HL-60 (cell line): ENCODE measurements around the gene CES4A.
"Not testable (repeated sequence)": the region's sequence is repeated elsewhere in the genome, so short reads cannot be mapped to it uniquely, and the experiment has no call there.

Source experiments
- DNase-seq, 2 experiments: peaks; one replicate each; pipeline ENCODE4 v3.0.0-alpha.2; 2010 to 2020; ENCODE audit warnings: low read depth in 1 of 2, low spot score in 1 of 2
- H3K27ac ChIP-seq: fragments of 250-450 bp; sonication (Bioruptor Pico); replicated peaks from 2 replicates; pipeline ENCODE4 v1.5.1; 2020; ENCODE audit warnings: mild to moderate bottlenecking, moderate library complexity
- H3K27me3 ChIP-seq: fragments of 250-450 bp; sonication (Bioruptor Pico); 2 replicates; pipeline ENCODE4 v1.5.1; 2021; ENCODE audit warnings: mild to moderate bottlenecking, moderate library complexity; ENCODE audit not compliant: insufficient read depth, poor library complexity, severe bottlenecking
- H3K4me3 ChIP-seq: replicated peaks from 2 replicates; pipeline ENCODE4 v1.5.1; 2011; ENCODE audit warnings: mild to moderate bottlenecking, control low read depth, low read length; ENCODE audit not compliant: insufficient read depth
- GABPA ChIP-seq: IDR thresholded peaks from 2 replicates; pipeline ENCODE4 v1.6.1; 2012; ENCODE audit warnings: low read depth
- POLR2AphosphoS5 ChIP-seq: IDR thresholded peaks from 2 replicates; pipeline ENCODE4 v1.6.1; 2012; ENCODE audit warnings: low read depth
- REST ChIP-seq: IDR thresholded peaks from 2 replicates; pipeline ENCODE4 v1.6.1; 2012; ENCODE audit warnings: low read depth; ENCODE audit not compliant: insufficient replicate concordance
- SPI1 ChIP-seq: IDR thresholded peaks from 2 replicates; pipeline ENCODE4 v1.6.1; 2012; ENCODE audit warnings: low read depth, mild to moderate bottlenecking, borderline replicate concordance
- TF ChIP-seq, protein P1 (sequence below): IDR thresholded peaks from one replicate; pipeline ENCODE4 v1.5.1; 2011; ENCODE audit warnings: low read length, control low read depth, inconsistent platforms; ENCODE audit not compliant: insufficient read depth

CES4A gene

DNA sequence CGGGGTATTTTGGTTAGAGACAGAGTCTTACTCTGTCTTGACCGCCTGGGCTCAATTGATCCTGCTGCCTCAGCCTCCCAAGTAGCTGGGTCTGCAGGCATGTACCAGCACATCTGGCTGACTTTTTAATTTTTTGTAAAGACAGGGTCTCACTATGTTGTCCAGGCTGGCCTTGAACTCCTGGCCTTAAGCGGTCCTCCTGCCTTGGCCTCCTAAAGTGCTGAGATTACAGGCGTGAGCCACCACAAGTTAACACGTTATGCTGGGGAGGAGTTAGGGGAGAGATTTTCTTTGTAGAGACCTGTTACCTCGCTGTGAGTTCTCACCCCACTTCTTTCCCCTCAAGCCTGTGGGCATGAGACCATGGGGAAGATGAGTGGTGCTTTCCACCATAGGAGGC lies 1.8 kb upstream of the CES4A start:
- Histone ChIP-seq H3K27me3 (no peaks in the 10 kb centered on the region), H3K27ac (no peak overlapping the region), H3K4me3 (no peak overlapping the region)
- DNase-seq = no peak
- TF ChIP-seq POLR2AphosphoS5 = no peak
- no peak for TF ChIP-seq GABPA
- TF ChIP-seq, protein P1, sequence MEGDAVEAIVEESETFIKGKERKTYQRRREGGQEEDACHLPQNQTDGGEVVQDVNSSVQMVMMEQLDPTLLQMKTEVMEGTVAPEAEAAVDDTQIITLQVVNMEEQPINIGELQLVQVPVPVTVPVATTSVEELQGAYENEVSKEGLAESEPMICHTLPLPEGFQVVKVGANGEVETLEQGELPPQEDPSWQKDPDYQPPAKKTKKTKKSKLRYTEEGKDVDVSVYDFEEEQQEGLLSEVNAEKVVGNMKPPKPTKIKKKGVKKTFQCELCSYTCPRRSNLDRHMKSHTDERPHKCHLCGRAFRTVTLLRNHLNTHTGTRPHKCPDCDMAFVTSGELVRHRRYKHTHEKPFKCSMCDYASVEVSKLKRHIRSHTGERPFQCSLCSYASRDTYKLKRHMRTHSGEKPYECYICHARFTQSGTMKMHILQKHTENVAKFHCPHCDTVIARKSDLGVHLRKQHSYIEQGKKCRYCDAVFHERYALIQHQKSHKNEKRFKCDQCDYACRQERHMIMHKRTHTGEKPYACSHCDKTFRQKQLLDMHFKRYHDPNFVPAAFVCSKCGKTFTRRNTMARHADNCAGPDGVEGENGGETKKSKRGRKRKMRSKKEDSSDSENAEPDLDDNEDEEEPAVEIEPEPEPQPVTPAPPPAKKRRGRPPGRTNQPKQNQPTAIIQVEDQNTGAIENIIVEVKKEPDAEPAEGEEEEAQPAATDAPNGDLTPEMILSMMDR = no peak
- no peak for TF ChIP-seq SPI1
- TF ChIP-seq REST = no peak

GRCh38 chr16:66991545-66992077 lies 3.2 kb downstream of the CES4A start:
- Histone ChIP-seq H3K4me3 (no peak overlapping the region), H3K27ac (no peak overlapping the region), H3K27me3 (no peaks in the 10 kb centered on the region)
- TF ChIP-seq GABPA (no peak), REST (no peak), POLR2AphosphoS5 (no peak), SPI1 (no peak)
- TF ChIP-seq, protein P1 = no peak
- no peak for DNase-seq

DNA sequence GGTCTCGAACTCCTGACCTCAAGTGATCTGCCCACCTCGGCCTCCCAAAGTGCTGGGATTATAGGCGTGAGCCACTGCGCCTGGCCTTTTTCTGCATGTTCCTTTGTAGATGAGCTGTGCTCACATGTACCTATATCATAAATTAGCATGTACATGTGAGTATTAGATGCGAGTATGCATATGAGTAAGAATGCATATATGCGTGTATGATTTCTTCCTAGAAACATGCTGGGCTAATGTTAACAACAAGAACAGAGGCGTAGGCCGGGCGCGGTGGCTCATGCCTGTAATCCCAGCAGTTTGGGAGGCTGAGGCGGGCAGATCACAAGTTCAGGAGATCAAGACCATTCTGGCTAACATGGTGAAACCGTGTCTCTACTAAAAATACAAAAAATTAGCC lies 5.2 kb downstream of the CES4A start:
- H3K27ac ChIP-seq, DNase-seq, H3K4me3 ChIP-seq, H3K27me3 ChIP-seq: not testable (repeated sequence)

DNA sequence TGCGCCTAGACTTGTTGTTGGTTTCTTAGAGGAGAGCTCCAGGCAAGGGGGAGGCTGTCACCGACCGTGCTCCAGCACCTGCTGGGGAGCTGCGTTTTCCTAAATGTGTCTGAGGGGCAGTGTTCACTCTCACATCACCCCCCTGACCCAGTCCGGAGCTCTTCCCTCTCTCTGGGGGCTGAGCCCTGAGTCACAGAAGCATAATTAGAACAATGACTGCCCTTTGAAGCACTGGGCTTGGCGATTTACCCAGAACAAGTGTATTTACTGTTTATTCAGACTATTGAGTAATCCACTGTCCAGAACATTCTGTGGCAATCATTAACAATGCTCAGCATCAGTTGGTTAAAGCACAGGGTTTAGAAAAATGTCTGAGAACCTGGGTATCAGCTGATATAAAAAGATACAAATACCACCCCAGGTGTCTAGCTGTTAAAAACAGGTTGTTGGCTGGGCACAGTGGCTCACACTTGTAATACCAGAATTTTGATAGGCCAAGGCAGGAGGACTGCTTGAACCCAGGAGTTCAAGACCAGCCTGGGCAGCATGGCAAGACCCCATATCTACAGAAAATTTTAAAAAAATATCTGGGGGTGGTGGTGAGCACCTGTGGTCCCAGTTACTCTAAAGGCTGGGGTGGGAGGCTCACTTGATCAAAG lies 8.1 kb downstream of the CES4A start:
- no peak for TF ChIP-seq GABPA
- TF ChIP-seq SPI1 = no peak
- TF ChIP-seq POLR2AphosphoS5 = no peak
- TF ChIP-seq, protein P1 = no peak
- TF ChIP-seq REST = no peak
- Histone ChIP-seq H3K27me3 (no peaks in the 10 kb centered on the region), H3K4me3 (no peak overlapping the region), H3K27ac (no peak overlapping the region)
- DNase-seq = no peak
